ENCODE measurements around the gene KRT13.

DNA sequence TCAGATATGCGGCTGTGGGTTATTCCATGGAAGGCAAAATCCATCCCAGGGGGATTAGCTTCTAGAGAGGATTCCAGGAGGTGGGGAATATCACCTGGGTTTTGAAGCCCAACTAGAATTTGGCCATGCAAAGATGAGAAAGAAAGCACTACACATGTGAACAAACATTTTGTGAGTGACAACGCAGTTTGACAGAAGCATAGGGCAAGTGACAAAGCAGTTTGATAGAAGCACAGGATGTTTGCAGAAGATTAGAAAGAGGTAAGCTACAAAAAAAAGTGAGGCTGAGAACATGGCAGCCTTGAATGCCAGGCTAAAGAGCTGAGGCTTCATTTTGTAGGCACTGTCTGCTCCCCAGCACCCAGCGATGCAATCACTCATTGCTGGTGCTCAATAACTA is 52.3 kb downstream of the KRT13 start:
- TF ChIP-seq ETV5 (CRISPR knock-in tag; IDR thresholded peaks at IDR 0.05; ENCODE audit: low read depth) (no peak), DPF2 (IDR thresholded peaks at IDR 0.05) (no peak), ELF1 (tag; IDR thresholded peaks at IDR 0.05) (no peak), SOX6 (IDR thresholded peaks at IDR 0.05) (no peak), NFRKB (IDR thresholded peaks at IDR 0.05; ENCODE audit: low read depth) (no peak), RFX7 (CRISPR knock-in tag; IDR thresholded peaks at IDR 0.05) (no peak), NFIC (IDR thresholded peaks at IDR 0.05) (no peak), KLF1 (tag; IDR thresholded peaks at IDR 0.05) (no peak), CREM (IDR thresholded peaks at IDR 0.05; ENCODE audit: low read depth) (no peak), U2AF1 (optimal IDR thresholded peaks at IDR 0.05; ENCODE audit: low read depth, low read length) (no peak)
